Neuronal stem cell (in vitro differentiated cells): ENCODE measurements around the gene SHC2.

Experiments used
- DNase-seq: peaks from one replicate; pipeline ENCODE4 v3.0.0-alpha.2; 2013; ENCODE audit warnings: low spot score
- H2AFZ ChIP-seq: one replicate; pipeline ENCODE4 v1.6.1; 2013; ENCODE audit warnings: mild to moderate bottlenecking, low read length, inconsistent platforms
- H2AK5ac ChIP-seq: 2 replicates; pipeline ENCODE4 v1.6.1; 2013; ENCODE audit warnings: low read depth, mild to moderate bottlenecking, inconsistent platforms, low read length, moderate library complexity, mixed read lengths
- H2BK120ac ChIP-seq: 2 replicates; pipeline ENCODE4 v1.6.1; 2013; ENCODE audit warnings: low read depth, mild to moderate bottlenecking, inconsistent platforms, low read length, moderate library complexity, mixed read lengths
- H2BK12ac ChIP-seq: one replicate; pipeline ENCODE4 v1.6.1; 2013; ENCODE audit warnings: low read length, inconsistent platforms
- H2BK15ac ChIP-seq: 2 replicates; pipeline ENCODE4 v1.6.1; 2013; ENCODE audit warnings: mild to moderate bottlenecking, low read length, inconsistent platforms, mixed read lengths
- H2BK5ac ChIP-seq: one replicate; pipeline ENCODE4 v1.6.1; 2013; ENCODE audit warnings: inconsistent platforms, mild to moderate bottlenecking, low read length, moderate library complexity
- H3K14ac ChIP-seq: one replicate; pipeline ENCODE4 v1.6.1; 2013; ENCODE audit warnings: low read length, inconsistent platforms
- H3K18ac ChIP-seq: 2 replicates; pipeline ENCODE4 v1.6.1; 2013; ENCODE audit warnings: low read length, inconsistent platforms
- H3K23ac ChIP-seq: 2 replicates; pipeline ENCODE4 v1.6.1; 2013; ENCODE audit warnings: low read depth, mild to moderate bottlenecking, mixed read lengths, low read length, inconsistent platforms; ENCODE audit not compliant: poor library complexity
- H3K27ac ChIP-seq: replicated peaks from 3 replicates; pipeline ENCODE4 v1.5.1; 2013; ENCODE audit warnings: low read length, inconsistent platforms
- H3K27me3 ChIP-seq, 3 experiments: 2 replicates each; pipeline ENCODE4 v1.6.1; 2013; ENCODE audit warnings: low read length in 3 of 3, mild to moderate bottlenecking in 2 of 3, inconsistent platforms in 1 of 3, low read depth in 1 of 3, mixed read lengths in 1 of 3, moderate library complexity in 1 of 3; ENCODE audit not compliant: control insufficient read depth in 3 of 3, insufficient read depth in 3 of 3
- H3K36me3 ChIP-seq, 2 donors: replicated peaks in 1 of 2; 2 replicates each; pipeline ENCODE4 v1.6.1; 2013; ENCODE audit warnings: low read length in 2 of 2; ENCODE audit not compliant: control insufficient read depth in 2 of 2, insufficient read depth in 2 of 2
- H3K4ac ChIP-seq: 2 replicates; pipeline ENCODE4 v1.6.1; 2013; ENCODE audit warnings: inconsistent platforms, mild to moderate bottlenecking, low read length, moderate library complexity
- H3K4me1 ChIP-seq, 2 donors: 1 replicate in 1 of 2; 2 replicates in 1 of 2; pipeline ENCODE4 v1.6.1; 2013; ENCODE audit warnings: low read length in 2 of 2, low read depth in 1 of 2; ENCODE audit not compliant: control insufficient read depth in 2 of 2, insufficient read depth in 1 of 2
- H3K4me2 ChIP-seq: one replicate; pipeline ENCODE4 v1.6.1; 2013; ENCODE audit warnings: mild to moderate bottlenecking, low read length, inconsistent platforms; ENCODE audit not compliant: insufficient read depth, poor library complexity, severe bottlenecking
- H3K4me3 ChIP-seq, 2 donors: 2 replicates each; pipeline ENCODE4 v1.5.1; 2013; ENCODE audit warnings: low read length in 2 of 2, mild to moderate bottlenecking in 2 of 2, inconsistent platforms in 1 of 2, moderate library complexity in 1 of 2
- H3K79me1 ChIP-seq: one replicate; pipeline ENCODE4 v1.6.1; 2013; ENCODE audit warnings: low read depth, mild to moderate bottlenecking, inconsistent platforms, low read length, moderate library complexity
- H3K9ac ChIP-seq: one replicate; pipeline ENCODE4 v1.6.1; 2013; ENCODE audit warnings: mild to moderate bottlenecking, low read depth, low read length, inconsistent platforms; ENCODE audit not compliant: poor library complexity
- H3K9me3 ChIP-seq, 2 donors: replicated peaks in 1 of 2; 2 replicates each; pipeline versions ENCODE3 to v1.6.1; 2013; ENCODE audit warnings: low read length in 2 of 2, mild to moderate bottlenecking in 2 of 2, inconsistent platforms in 1 of 2, low read depth in 1 of 2, mixed read lengths in 1 of 2, moderate library complexity in 1 of 2; ENCODE audit not compliant: control insufficient read depth in 2 of 2, insufficient read depth in 1 of 2
- H4K8ac ChIP-seq: one replicate; pipeline ENCODE4 v1.6.1; 2013; ENCODE audit warnings: low read depth, mild to moderate bottlenecking, inconsistent platforms, low read length, moderate library complexity
- H4K91ac ChIP-seq: one replicate; pipeline ENCODE4 v1.6.1; 2013; ENCODE audit warnings: low read length, low read depth, mild to moderate bottlenecking, inconsistent platforms; ENCODE audit not compliant: poor library complexity
- WGBS, 2 donors: extraction: QIAGEN DNeasy Blood & Tissue Kit; methylation state at CpG; one replicate each; pipeline ENCODE4 v1.1.7; 2013; ENCODE audit warnings: missing lambda C conversion rate in 2 of 2, mixed read lengths in 1 of 2; ENCODE audit not compliant: insufficient read length in 2 of 2, insufficient replicate concordance in 1 of 2; ENCODE audit errors: extremely low coverage in 2 of 2; 5-methylcytosine and 5-hydroxymethylcytosine counted together

The SHC2 gene

GRCh38 chr19:467554-467953, 6.7 kb upstream of the SHC2 start:
- Histone ChIP-seq H2BK15ac (peak overlapping the region; percentile 43), H3K9ac (no peak overlapping the region), H3K23ac (no peak overlapping the region), H3K27me3 (peaks cover 0 to 8% (median 2%) of the 10 kb centered on the region in 3 experiments), H2BK120ac (peak overlapping the region; percentile 41), H3K4me2 (no peak overlapping the region), H3K4me1 (peaks cover 0 to 2% of the 10 kb centered on the region in 2 donors), H3K18ac (peak overlapping the region; percentile 80), H3K14ac (no peak overlapping the region), H4K8ac (peak overlapping the region; percentile 72), H3K9me3 (no peaks in the 10 kb centered on the region), H3K36me3 (no peaks in the 10 kb centered on the region), H2BK5ac (peak overlapping the region; percentile 35), H3K4me3 (peak overlapping the region in 1 of 2 donors; percentile 55), H3K79me1 (no peaks in the 10 kb centered on the region), H2AK5ac (peak overlapping the region; percentile 89), H2AFZ (no peak overlapping the region), H3K27ac (no peak overlapping the region), H4K91ac (no peak overlapping the region), H3K4ac (no peak overlapping the region), H2BK12ac (peak overlapping the region; percentile 41)
- no CpG with 5 or more reads among the region's 11 CpGs for WGBS, 2 donors
- no peak for DNase-seq

- Histone ChIP-seq H3K27ac (no peak overlapping the region), H2AK5ac (no peak overlapping the region), H3K9me3 (no peaks in the 10 kb centered on the region), H2BK15ac (no peak overlapping the region), H3K23ac (no peak overlapping the region), H3K4me1 (peaks cover 5 to 7% of the 10 kb centered on the region in 2 donors), H3K14ac (no peak overlapping the region), H3K9ac (peak overlapping the region; percentile 21), H3K36me3 (no peaks in the 10 kb centered on the region), H4K8ac (no peak overlapping the region), H2BK5ac (no peak overlapping the region), H2AFZ (no peak overlapping the region), H3K4me2 (no peak overlapping the region), H2BK120ac (no peak overlapping the region), H3K79me1 (no peaks in the 10 kb centered on the region), H2BK12ac (no peak overlapping the region), H4K91ac (no peak overlapping the region), H3K4me3 (no peak overlapping the region), H3K4ac (no peak overlapping the region), H3K27me3 (peaks cover 0 to 22% (median 13%) of the 10 kb centered on the region in 3 experiments), H3K18ac (no peak overlapping the region)
- DNase-seq = no peak
- WGBS, 2 donors = 100% methylated on average over 2 of the region's 3 CpGs; no CpG with 5 or more reads in 1 of the 2 donors
These were observed 4.4 kb upstream of the SHC2 start for GRCh38 chr19:465056-465816.

- H3K23ac ChIP-seq = no peak overlapping the region
- H3K27me3 ChIP-seq = peaks cover 0 to 28% (median 13%) of the 10 kb centered on the region in 3 experiments
- no peaks in the 10 kb centered on the region for H3K9me3 ChIP-seq
- no peak overlapping the region for H2BK5ac ChIP-seq
- no peak overlapping the region for H3K27ac ChIP-seq
- no CpG with 5 or more reads among the region's 9 CpGs for WGBS, 2 donors
- H3K14ac ChIP-seq = no peak overlapping the region
- H2BK15ac ChIP-seq = peak overlapping the region; percentile 98
- H3K4me1 ChIP-seq = peaks cover 5 to 10% of the 10 kb centered on the region in 2 donors
- no peak for DNase-seq
- H3K36me3 ChIP-seq = no peaks in the 10 kb centered on the region
- no peaks in the 10 kb centered on the region for H3K79me1 ChIP-seq
- no peak overlapping the region for H3K18ac ChIP-seq
- H2AK5ac ChIP-seq = peak overlapping the region; percentile 4
- H3K9ac ChIP-seq = no peak overlapping the region
- no peak overlapping the region for H2AFZ ChIP-seq
- peak overlapping the region; percentile 24 for H2BK12ac ChIP-seq
- no peak overlapping the region for H3K4me3 ChIP-seq
- no peak overlapping the region for H2BK120ac ChIP-seq
- H4K91ac ChIP-seq = no peak overlapping the region
- no peak overlapping the region for H4K8ac ChIP-seq
- H3K4ac ChIP-seq = no peak overlapping the region
- H3K4me2 ChIP-seq = no peak overlapping the region
These were observed 3.3 kb upstream of the SHC2 start for GRCh38 chr19:464208-464545.

- no peak overlapping the region for H4K91ac ChIP-seq
- H3K18ac ChIP-seq = peak overlapping the region; percentile 83
- peaks cover 5 to 10% of the 10 kb centered on the region in 2 donors for H3K4me1 ChIP-seq
- peak overlapping the region; percentile 65 for H3K23ac ChIP-seq
- no peaks in the 10 kb centered on the region for H3K36me3 ChIP-seq
- H2BK5ac ChIP-seq = peak overlapping the region; percentile 39
- DNase-seq = no peak
- peak overlapping the region; percentile 98 for H2BK15ac ChIP-seq
- no CpG with 5 or more reads among the region's 35 CpGs for WGBS, 2 donors
- no peak overlapping the region for H4K8ac ChIP-seq
- H3K4me3 ChIP-seq = no peak overlapping the region
- peaks cover 0 to 28% (median 13%) of the 10 kb centered on the region in 3 experiments for H3K27me3 ChIP-seq
- H3K14ac ChIP-seq = no peak overlapping the region
- H3K9me3 ChIP-seq = no peaks in the 10 kb centered on the region
- H2AK5ac ChIP-seq = peak overlapping the region; percentile 4
- no peak overlapping the region for H2BK12ac ChIP-seq
- no peak overlapping the region for H3K27ac ChIP-seq
- no peak overlapping the region for H3K9ac ChIP-seq
- no peak overlapping the region for H2AFZ ChIP-seq
- no peaks in the 10 kb centered on the region for H3K79me1 ChIP-seq
- H3K4me2 ChIP-seq = no peak overlapping the region
- no peak overlapping the region for H3K4ac ChIP-seq
- H2BK120ac ChIP-seq = no peak overlapping the region
These were observed 2.8 kb upstream of the SHC2 start for GRCh38 chr19:463483-464207.
